HepG2 (cell line): ENCODE measurements around the gene SETD1A. TPM values are rescaled to one million over a fixed set of nuclear protein-coding genes. Genes with fewer than 3 reads are reported as not detected.

Experiments used
- ARID2 ChIP-seq: sonication (generic); formaldehyde crosslinking; IDR thresholded peaks from 2 replicates; pipeline ENCODE4 v1.8.1; 2022; ENCODE audit warnings: mild to moderate bottlenecking, missing genetic modification reagents, borderline replicate concordance
- BCL6 ChIP-seq: IDR thresholded peaks from 2 replicates; pipeline ENCODE4 v1.6.1; 2016; ENCODE audit warnings: missing genetic modification reagents, missing compliant biosample characterization
- DZIP1 ChIP-seq: sonication (generic); formaldehyde crosslinking; IDR thresholded peaks from 2 replicates; pipeline ENCODE4 v1.5.0; 2020; ENCODE audit warnings: mild to moderate bottlenecking, missing genetic modification reagents
- HNRNPL ChIP-seq: fragments of 200-400 bp; formaldehyde crosslinking; IDR thresholded peaks from 2 replicates; pipeline ENCODE4 v1.6.1; 2017; ENCODE audit warnings: mild to moderate bottlenecking, low read depth, low read length
- JDP2 ChIP-seq: sonication (generic); formaldehyde crosslinking; IDR thresholded peaks from 2 replicates; pipeline ENCODE4 v1.8.1; 2022; ENCODE audit warnings: missing genetic modification reagents, borderline replicate concordance
- PHF20 ChIP-seq: sonication (generic); formaldehyde crosslinking; IDR thresholded peaks from 2 replicates; pipeline ENCODE4 v1.5.0; 2020; ENCODE audit warnings: mild to moderate bottlenecking, missing genetic modification reagents
- POLR2AphosphoS5 ChIP-seq: IDR thresholded peaks from 2 replicates; pipeline ENCODE4 v1.6.1; 2012; ENCODE audit warnings: low read depth, low read length
- RBFOX2 ChIP-seq: fragments of 200-400 bp; formaldehyde crosslinking; IDR thresholded peaks from 2 replicates; pipeline ENCODE4 v1.6.1; 2017; ENCODE audit warnings: low read depth, mild to moderate bottlenecking, low read length
- YY1 ChIP-seq: IDR thresholded peaks from 2 replicates; pipeline ENCODE4 v1.6.1; 2011; ENCODE audit warnings: low read length, low read depth, moderate library complexity, mild to moderate bottlenecking; ENCODE audit not compliant: insufficient read depth, insufficient replicate concordance
- ZBTB34 ChIP-seq: sonication (generic); formaldehyde crosslinking; IDR thresholded peaks from 2 replicates; pipeline ENCODE4 v1.8.0; 2022; ENCODE audit warnings: mild to moderate bottlenecking, missing genetic modification reagents
- ZFP1 ChIP-seq: IDR thresholded peaks from 2 replicates; pipeline ENCODE4 v1.6.1; 2016
- ZNF207 ChIP-seq: fragments of 450-650 bp; IDR thresholded peaks from 2 replicates; pipeline ENCODE4 v1.6.1; 2016; ENCODE audit warnings: antibody characterized with exemption, borderline replicate concordance
- polyA plus RNA-seq, 8 experiments: library from polyadenylated mRNA; depleted of rRNA in 3 of 8; stranded (reverse) in 7 of 8; unstranded in 1 of 8; fragments of >200 nt; fragmentation: Illumina TruSeq in 4 of 8; extraction: Trizol in 4 of 8; gene quantifications; 2 replicates each; pipeline versions ENCODE4 v1.2.1 to v1.2.3, GENCODE V29; 2011 to 2016; ENCODE audit warnings: low read depth in 4 of 8, missing spikeins in 1 of 8, mixed read lengths in 1 of 8; ENCODE audit not compliant: insufficient read depth in 1 of 8
- total RNA-seq, 5 experiments: library from RNA; depleted of rRNA; stranded (reverse); fragments of >200 nt; fragmentation: Illumina TruSeq; extraction: Trizol; gene quantifications; 2 replicates each; pipeline ENCODE4 v1.2.3, GENCODE V29; 2016; ENCODE audit warnings: low read depth in 1 of 5
- TF ChIP-seq, protein P1 (sequence below): sonication (generic); formaldehyde crosslinking; conservative IDR thresholded peaks from 2 replicates; pipeline ENCODE4 v1.8.0; 2022; ENCODE audit warnings: missing genetic modification reagents
- TF ChIP-seq, protein P2 (sequence below): sonication (generic); formaldehyde crosslinking; IDR thresholded peaks from 2 replicates; pipeline ENCODE4 v1.5.0; 2020; ENCODE audit warnings: missing genetic modification reagents
- TF ChIP-seq, protein P3 (sequence below): sonication (generic); formaldehyde crosslinking; conservative IDR thresholded peaks from 2 replicates; pipeline ENCODE4 v1.8.0; 2022; ENCODE audit warnings: mild to moderate bottlenecking, moderate library complexity, missing genetic modification reagents

The SETD1A gene
- total and polyA plus RNA-seq, 2 of the 13 experiments (the other 11 are each of a cell fraction or from before 2014, with no cell fraction given) = 3.8 to 5.6 TPM

DNA sequence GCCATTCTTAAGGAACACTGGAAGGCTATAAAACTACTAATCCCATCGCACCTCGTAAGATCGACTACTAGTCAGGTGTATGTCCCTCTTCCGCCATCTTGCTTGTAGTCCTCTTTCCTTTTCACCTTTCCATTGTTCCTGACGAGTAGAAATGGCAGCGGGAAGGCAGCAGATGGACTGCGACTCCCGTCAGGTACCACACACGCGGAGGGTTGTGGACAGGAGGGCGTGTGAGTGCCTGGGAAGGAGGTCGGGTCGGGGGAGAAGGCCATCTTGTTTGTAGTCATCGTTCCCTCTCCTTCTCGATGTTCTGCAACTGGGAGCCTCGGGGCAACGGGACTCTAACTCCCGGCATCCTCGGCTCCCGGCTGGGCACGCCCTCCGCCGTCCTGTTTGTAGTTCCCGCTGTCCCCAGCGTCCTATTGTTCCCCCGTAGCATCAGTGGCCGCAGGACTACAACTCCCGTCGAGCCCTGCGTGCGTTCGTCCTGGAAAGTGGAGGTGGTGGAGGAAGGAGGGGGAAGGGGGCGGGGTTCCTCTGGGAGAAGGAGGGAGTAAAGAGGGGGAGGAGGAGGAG is 34.5 kb upstream of the SETD1A start (continued):
- TF ChIP-seq DZIP1 (CRISPR knock-in tag) (no peak), JDP2 (no peak), PHF20 (CRISPR knock-in tag) (no peak; the same call in 1 of the 2 replicates), HNRNPL (no peak), ZFP1 (CRISPR knock-in tag) (no peak), RBFOX2 (peak; percentile 54; the same call in 1 of the 2 replicates), BCL6 (CRISPR knock-in tag) (peak; percentile 68; the same call in 1 of the 2 replicates), YY1 (peak; percentile 96), ZNF207 (no peak), POLR2AphosphoS5 (peak; percentile 62), ARID2 (CRISPR knock-in tag) (no peak), ZBTB34 (CRISPR knock-in tag) (peak; percentile 63; the same call in 1 of the 2 replicates)
- TF ChIP-seq, protein P1, sequence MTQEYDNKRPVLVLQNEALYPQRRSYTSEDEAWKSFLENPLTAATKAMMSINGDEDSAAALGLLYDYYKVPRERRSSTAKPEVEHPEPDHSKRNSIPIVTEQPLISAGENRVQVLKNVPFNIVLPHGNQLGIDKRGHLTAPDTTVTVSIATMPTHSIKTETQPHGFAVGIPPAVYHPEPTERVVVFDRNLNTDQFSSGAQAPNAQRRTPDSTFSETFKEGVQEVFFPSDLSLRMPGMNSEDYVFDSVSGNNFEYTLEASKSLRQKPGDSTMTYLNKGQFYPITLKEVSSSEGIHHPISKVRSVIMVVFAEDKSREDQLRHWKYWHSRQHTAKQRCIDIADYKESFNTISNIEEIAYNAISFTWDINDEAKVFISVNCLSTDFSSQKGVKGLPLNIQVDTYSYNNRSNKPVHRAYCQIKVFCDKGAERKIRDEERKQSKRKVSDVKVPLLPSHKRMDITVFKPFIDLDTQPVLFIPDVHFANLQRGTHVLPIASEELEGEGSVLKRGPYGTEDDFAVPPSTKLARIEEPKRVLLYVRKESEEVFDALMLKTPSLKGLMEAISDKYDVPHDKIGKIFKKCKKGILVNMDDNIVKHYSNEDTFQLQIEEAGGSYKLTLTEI (CRISPR knock-in tag) = no peak
- TF ChIP-seq, protein P2, sequence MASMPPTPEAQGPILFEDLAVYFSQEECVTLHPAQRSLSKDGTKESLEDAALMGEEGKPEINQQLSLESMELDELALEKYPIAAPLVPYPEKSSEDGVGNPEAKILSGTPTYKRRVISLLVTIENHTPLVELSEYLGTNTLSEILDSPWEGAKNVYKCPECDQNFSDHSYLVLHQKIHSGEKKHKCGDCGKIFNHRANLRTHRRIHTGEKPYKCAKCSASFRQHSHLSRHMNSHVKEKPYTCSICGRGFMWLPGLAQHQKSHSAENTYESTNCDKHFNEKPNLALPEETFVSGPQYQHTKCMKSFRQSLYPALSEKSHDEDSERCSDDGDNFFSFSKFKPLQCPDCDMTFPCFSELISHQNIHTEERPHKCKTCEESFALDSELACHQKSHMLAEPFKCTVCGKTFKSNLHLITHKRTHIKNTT (CRISPR knock-in tag) = 0 out of 2 replicates have a peak, but pooled peaks have one; percentile 78
- TF ChIP-seq, protein P3, sequence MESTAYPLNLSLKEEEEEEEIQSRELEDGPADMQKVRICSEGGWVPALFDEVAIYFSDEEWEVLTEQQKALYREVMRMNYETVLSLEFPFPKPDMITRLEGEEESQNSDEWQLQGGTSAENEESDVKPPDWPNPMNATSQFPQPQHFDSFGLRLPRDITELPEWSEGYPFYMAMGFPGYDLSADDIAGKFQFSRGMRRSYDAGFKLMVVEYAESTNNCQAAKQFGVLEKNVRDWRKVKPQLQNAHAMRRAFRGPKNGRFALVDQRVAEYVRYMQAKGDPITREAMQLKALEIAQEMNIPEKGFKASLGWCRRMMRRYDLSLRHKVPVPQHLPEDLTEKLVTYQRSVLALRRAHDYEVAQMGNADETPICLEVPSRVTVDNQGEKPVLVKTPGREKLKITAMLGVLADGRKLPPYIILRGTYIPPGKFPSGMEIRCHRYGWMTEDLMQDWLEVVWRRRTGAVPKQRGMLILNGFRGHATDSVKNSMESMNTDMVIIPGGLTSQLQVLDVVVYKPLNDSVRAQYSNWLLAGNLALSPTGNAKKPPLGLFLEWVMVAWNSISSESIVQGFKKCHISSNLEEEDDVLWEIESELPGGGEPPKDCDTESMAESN (CRISPR knock-in tag) = no peak
